GM19351 (cell line): ENCODE results near the gene ZNF77.
"Not testable (repeated sequence)": the region's sequence is repeated elsewhere in the genome, so short reads cannot be mapped to it uniquely, and the experiment has no call there.

Experiments
- ATAC-seq: cut with Tn5 transposase; IDR thresholded peaks from one replicate; pipeline ENCODE4 v1.9.1; 2021; ENCODE audit warnings: mild to moderate bottlenecking, moderate library complexity; ENCODE audit not compliant: unreplicated experiment

Gene ZNF77

DNA sequence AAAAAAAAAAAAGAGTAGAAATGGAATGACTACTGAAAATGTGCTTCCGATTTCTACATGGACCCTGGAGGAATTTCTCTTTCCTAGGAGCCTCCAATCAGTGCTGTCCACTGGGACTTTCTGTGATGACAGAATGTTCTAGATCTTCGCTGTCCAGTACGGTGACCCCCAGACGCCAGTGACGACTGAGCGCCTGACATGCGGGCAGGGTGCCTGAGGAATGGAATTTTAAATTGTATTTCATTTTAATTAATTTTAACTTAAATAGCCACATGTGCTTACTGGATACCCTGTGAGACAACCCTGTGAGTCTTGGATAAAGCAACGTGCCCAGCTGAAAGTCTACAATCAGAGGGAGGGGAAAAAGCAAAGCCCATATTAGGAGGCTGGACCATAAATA is 28.5 kb upstream of the ZNF77 start:
- no peak for ATAC-seq

DNA sequence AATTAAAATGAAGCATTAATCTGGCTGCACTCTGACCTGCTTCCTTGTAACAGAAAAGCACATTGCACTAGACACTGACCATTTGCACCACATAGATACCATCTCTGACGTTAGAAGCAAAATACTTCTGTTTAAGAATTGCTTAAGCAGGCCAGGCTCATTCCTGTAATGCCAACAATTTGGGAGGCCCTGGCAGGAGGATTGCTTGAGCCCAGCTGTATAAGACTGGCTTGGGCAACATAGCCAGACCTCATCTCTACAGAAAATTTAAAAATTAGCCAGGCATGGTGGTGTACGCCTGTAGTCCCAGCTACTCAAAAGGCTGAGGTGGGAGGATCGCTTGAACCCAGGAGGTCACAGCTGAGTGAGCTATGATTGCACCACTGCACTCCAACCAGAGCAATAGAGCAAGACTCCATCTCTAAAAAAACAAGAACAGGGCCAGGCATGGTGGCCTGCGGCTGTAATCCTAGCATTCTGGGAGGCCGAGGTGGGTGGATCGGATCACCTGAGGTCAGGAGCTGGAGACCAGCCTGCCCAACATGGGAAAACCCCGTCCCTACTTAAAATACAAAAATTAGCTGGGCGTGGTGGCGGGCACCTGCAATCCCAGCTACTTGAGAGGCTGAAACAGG is 25.5 kb upstream of the ZNF77 start:
- ATAC-seq = no peak

DNA sequence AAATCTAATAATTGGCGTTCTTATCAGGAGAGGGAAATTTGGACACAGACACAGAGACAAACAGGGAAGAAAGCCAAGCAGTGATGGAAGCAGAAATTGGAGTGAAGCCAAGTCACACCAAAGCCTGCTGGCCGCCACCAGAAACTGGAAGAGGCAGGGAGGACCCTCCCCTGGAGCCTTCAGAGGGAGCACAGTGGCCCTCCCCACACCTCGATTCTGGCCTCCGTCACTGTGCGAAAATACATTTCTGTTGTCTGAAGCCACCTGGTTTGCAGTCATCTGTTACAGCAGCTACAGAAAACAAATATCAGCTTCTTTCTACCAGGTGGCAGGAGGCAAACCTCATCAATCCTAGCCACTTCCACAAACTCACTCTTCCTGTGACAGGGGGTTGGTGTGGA is 24.3 kb upstream of the ZNF77 start:
- no peak for ATAC-seq

DNA sequence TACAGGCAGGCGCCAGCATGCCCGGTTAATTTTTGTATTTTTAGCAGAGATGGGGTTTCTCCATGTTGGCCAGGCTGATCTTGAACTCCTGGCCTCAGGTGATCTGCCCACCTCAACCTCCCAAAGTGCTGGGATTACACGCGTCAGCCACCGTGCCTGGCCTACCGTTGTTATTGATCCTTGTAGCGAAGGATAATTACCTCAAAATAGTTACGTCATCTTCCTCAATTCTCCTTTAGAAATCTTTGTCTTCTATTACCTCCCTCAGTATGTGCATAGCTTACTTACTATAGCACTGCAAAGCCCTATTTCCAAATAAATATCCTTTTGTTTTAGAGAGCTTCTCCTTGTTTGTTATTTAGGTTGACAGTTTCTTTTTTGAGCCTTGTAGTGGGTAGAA is 23.2 kb upstream of the ZNF77 start:
- ATAC-seq = no peak

DNA sequence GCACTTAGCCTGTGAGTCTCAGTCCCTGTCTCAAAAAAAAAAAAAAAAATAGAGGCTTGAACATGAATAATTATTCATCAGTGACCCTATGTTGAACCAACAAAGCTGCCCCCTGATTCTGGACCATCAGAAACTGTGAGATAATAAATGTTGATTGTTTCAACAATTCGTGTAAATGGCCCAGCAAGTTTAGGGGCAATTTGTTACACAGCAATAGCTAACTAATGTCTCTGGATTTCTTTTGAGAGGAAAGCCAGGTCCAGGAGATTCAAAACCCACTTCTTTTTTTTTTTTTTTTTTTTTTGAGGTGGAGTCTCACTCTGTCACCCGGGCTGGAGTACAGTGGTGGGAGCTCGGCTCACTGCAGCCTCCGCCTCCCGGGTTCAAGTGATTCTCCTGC is 20.1 kb upstream of the ZNF77 start:
- no peak for ATAC-seq

DNA sequence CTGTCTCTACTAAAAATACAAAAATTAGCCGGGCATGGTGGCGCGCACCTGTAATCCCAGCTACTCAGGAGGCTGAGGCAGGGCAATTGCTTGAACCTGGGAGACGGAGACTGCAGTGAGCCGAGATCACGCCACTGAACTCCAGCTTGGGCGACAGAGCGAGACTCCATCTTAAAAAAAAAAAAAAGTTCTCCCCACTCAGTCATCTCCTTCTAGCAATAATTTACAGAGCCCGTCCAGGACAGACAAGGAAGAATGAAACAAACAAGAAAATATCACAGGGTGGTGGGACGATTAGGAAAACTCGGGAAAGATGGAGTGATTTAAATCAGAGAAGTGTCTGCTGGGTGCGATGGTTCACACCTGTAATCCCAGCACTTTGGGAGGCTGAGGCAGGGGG is 18.9 kb upstream of the ZNF77 start:
- not testable (repeated sequence) for ATAC-seq

DNA sequence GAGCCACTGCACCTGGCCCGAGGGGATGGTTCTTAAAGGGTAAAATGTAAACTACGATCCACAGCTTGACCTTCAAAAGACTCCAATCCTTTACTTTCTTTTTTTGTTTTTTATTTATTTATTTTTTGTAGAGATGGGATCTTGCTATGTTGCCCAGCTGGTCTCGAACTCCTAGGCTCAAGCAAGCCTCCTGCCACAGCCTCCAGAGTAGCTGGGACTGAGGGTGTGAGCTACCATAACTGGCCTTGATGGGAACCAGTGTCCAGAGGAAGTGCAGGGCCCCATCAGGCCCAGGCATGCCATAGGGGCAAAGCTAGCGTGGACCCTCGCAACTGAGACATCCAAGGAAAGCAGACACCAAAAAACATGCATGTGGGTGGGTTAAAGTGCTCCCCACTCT is 18.4 kb upstream of the ZNF77 start:
- ATAC-seq = no peak

DNA sequence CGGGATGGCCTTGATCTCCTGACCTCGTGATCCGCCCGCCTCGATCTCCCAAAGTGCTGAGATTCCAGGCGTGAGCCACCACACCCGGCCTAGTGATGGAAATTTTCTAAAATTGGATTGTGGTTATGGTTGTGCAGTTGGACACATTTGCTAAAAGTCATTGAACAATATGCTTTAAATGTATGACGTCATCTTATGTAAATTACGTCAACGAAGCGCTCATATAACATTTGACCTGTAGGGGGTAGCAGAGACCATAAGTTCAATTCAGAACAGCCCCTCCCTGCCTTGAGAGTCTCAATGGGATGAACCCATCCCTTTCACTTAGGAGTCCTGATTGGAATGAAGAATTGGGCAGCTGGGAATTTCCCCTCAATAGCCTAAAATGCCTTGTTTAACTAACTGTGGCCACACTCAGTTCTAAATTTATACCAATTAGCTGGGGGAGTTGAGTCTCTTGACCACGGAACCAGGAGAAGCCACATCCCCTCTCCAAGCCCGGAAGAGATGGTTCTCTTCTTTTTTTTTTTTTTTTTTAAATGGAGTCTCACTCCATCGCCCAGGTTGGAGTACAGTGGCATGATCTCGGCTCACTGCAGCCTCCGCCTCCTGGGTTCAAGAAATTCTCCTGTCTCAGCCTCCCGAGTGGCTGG is 17.4 kb upstream of the ZNF77 start:
- ATAC-seq = no peak

DNA sequence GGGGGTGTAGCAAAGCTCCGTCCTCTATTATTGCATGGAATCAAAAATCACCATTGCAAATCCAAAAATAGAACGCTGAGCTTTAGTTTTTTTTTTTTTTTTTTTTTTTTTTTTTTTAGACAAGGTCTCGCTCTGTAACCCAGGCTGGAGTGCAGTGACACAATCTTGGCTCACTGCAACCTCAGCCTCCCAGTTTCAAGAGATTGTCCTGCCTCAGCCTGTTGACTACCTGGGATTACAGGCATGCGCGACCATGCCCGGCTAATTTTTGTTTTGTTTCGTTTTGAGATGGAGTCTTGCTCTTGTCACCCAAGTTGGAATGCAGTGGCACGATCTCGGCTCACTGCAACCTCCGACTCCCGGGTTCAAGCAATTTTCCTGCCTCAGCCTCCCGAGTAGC is 15.3 kb upstream of the ZNF77 start:
- no peak for ATAC-seq

DNA sequence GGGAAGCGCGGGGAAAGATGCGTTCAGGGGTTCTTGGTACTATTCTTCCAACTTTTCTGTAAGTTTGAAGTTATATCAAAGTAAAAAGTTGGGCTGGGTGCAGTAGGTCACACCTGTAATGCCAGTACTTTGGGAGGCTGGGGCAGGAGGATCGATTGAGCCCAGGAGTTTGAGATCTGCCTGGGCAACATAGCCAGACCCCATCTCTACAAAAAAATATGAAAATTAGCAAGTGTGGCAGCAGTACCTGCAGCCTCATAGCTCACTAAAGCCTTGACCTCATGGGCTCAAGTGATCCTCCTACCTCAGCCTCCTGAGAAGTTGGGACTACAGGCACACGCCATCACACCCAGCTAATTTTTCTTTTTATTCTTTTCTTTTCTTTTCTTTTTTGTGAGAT is 12.4 kb upstream of the ZNF77 start:
- no peak for ATAC-seq

DNA sequence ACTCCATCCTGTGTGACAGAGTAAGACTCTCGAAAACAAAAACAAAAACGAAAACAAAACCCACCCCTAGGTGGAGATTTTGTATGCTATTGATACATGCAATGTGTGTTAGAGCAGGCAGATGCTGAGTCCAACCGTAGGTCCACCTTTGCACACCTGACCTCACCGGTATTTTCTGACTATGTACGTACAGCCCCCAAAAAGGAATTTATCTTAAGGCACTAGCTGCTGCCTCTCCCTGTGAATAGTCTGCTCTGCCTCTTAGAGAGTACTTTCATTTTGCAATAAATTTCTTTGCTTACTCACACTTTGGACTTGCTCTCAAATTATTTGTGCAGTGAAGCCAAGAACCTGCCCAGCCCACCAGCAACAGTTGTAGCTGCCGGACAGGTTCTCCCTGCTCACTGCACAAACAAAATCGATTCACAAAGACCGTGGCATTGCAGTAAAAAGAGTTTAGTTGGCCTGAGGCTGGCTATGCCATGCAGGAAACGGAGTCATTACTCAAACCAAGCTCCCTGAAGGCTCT is 8.2 kb upstream of the ZNF77 start:
- ATAC-seq = no peak

DNA sequence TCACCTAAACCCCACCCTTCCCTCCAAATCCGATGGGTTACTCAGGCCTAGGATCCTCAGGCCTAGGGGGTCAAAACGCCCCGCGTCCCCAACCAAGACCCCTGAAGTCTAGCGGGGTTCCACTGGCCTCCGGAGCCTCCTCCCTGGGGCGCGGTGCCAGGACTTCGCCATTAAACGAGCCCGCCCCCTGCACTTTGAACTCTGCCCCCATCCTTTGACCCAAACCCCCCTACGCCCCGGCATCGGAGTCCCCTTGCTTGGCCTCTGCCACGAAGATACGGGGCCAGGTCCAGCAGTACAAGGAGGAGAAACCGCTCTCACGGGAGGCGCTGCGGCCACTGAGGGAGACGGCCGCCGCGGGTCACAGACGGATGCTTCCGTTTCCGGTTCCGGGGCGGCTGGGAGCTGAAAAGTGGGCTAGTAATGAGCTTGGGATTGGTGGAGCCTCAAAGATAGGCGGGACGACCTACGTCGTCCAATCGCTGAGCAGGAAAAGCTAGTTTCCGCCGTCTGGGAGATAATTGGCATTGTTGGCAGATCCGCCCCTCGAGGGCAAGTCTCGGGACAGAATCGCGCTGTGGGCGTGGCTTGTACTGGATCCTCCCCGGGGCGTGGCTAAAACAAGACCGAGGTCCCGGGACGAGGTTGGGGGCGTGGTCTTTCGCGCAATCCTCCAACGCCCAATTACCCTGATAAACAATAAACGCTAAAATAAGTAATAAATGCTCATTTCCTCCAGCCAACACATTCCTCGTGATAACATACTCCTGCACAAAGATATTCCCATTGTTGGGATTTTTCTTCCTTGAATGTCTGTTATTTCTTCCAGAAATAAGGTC is 5.7 kb upstream of the ZNF77 start:
- peak; percentile 91 for ATAC-seq

DNA sequence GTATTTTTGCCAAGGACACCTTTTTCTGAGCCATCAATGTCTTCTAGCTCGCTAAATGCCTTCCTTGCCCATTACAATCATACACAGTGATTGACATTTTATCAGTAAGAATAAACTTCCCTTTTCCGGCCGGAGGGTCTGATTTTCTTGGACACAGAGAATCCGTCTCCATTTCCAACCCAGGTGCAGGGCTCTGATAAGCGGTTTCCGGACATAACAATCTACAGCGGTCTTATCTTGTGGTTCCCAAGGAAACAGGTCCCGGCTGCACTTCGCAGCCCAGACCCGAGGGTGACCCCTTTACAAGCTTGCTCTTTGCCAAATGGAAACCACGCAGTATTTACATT is 5.1 kb upstream of the ZNF77 start:
- peak; percentile 17 for ATAC-seq

DNA sequence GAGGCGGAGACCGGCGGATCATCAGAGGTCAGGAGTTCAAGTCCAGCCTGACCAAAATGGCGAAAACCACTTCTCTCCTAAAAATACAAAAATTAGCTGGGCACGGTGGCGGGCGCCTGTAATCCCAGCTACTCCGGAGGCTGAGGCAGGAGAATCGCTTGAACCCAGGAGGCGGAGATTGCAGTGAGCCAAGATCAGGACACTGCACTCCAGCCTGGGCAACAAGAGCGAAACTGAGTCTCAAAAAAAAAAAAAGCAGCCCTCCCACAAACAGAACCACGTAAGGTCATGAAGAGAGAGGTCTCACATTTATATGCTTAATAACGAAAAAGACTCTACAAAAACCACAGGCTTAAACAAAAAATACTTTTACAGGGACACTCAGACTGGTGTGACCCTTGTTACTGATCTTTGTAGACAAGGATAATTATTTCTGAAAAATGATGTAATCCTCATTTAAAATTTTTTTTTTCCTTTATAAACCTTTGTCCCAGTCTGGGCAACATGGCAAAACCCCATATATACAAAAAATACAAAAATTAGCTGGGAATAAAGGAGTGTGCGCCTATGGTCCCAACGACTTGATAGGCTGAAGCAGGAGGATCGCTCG is 909 bp upstream of the ZNF77 start:
- ATAC-seq = no peak

DNA sequence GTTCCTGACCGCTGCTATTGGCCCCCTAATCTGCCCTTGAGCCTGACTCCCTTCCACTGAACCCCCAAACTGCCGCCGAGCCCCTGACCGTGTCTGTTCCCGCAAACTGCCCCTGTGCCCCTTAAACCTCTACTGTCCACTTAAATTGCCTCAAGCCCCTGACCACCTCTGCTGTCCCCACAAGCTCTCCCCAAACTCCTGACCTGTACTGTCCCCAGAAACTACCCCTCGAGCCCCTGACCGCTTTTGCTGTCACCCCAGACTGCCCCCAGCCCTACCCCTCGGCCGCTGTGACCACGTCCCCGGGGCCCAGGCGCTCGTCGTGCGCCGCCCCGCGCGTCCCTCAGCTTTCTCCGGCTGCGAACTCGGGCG is 382 bp downstream of the ZNF77 start:
- no peak for ATAC-seq

DNA sequence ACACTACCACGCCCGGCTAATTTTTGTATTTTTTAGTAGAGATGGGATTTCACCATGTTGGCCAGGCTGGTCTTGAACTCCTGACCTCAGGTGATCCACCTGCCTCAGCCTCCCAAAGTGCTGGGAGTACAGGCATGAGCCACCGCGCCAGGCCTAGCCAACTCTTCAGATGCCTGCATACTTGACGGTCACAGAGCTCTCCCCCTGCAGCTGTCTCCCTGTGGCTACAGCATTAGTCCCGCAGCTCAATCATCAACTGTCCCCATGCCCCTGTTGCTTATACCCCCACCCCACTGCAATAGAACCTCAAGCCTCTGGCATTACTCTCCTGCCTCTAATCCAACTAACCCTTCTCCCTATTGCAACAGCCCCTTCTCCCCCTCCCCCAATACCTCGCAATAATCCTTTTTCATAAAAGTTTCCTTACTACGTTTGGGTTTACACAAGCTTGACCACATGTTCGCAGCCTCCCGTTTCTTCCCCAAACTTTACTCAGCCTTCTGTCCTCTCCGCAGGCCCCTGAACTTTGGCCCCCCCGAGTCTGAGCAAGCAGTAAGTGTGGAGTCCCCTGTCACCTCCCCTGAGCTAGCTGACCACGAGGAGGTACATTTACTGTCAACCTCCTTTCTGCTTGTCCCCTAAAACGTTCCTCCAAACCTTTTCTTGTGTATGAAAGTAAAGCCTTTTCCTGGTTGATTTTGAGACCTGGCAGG is 1.7 kb downstream of the ZNF77 start:
- ATAC-seq = no peak

DNA sequence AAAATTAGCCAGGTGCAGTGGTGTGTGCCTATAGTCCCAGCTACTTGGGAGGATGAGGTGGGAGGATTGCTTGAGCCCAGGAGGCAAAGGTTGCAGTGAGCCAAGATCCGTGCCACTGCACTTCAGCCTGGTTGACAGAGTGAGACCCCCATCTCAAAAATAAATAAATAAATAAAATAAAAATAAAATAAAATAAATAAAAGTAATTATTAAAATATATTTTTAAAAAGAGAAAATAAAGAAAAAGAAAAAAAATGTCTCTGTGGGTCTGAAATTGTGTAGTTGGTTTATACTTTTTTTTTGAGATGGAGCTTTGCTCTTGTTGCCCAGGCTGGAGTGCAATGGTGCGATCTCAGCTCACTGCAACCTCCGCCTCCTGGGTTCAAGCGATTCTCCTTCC is 8.9 kb downstream of the ZNF77 start:
- not testable (repeated sequence) for ATAC-seq

DNA sequence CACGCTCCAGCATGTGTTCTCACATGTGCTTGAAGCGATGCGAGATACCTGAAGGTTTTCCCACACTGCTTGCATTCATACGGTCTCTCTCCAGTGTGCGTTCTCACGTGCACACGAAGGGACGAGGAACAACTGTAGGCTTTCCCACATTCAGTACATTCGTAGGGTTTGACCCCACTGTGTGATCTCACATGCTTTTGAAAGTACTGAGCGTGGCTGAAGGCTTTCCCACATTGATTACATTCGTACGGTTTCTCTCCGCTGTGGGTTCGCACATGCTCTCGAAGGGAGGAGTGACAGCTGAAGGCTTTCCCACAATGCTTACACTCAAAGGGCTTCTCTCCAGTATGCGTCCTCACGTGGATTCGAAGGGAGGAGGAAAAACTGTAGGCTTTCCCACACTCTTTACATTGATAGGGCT is 11.3 kb downstream of the ZNF77 start:
- ATAC-seq = no peak

DNA sequence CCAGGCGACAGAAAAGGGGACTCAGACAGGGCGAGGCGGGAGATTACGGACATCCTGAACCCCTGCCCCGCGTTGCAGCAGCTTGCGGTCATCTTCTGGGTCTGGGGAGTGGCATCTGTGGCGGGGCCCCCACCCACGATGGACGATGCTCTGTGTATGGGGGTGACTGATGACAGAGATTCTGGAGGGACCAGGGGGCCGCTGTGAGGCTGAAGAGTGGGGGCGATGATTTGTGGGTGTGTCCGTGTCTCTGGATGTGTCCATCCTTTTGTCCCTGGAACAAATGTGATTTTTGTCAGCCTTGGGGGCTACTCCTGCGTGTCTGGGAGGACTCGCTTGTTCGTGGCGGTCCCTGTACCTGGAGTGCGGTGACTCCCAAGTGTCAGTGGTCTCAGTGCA is 17.7 kb downstream of the ZNF77 start:
- ATAC-seq = no peak

DNA sequence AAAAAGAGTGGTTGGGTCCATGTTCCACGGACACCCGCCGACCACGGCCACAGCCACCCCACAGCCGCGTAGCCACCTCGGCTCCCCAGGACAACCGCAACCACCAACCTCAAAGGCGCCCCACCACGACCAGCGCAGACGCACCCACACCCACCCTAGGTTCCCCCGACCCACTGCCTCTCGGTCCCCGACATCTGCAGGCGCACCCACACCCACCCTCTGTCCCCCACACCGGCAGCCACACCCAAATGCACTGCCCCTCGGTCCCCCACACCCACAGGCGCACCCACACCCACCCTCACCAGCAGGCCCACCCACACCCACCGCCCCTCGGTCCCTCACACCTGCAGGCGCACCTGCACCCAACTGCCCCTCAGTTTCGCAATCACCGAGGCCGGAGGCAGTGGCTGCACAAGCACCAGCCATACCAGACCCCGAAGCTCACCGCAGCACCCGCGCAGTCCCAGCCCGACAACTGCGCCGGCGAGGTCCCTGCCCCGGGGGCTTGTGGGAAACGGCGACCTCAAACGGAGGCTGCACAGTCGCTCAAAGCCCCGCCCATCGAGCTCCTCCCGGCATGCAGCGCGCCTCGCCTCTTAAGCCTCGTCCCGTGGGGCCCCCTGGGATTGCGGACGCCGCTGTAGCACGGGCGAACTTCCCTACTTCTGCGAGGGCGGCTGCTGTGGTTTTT is 18.3 kb downstream of the ZNF77 start:
- no peak for ATAC-seq
